H9 (cell line): ENCODE data around the gene HS6ST1. TPM values are rescaled to one million over a fixed set of nuclear protein-coding genes. Genes with fewer than 3 reads are reported as not detected.
A peak's percentile ranks its signal among the peaks of the same experiment; 100 is the strongest.
"Not testable (repeated sequence)": the region's sequence is repeated elsewhere in the genome, so short reads cannot be mapped to it uniquely, and the experiment has no call there.

Experiments used
- DNase-seq: peaks from one replicate; pipeline ENCODE4 v3.0.0-alpha.2; 2017
- H2AFZ ChIP-seq: one replicate; pipeline ENCODE4 v1.6.1; 2013; ENCODE audit warnings: mild to moderate bottlenecking, low read length, control low read depth, moderate library complexity
- H2AK5ac ChIP-seq: 2 replicates; pipeline ENCODE4 v1.6.1; 2013; ENCODE audit warnings: low read length, control low read depth, mixed read lengths; ENCODE audit not compliant: insufficient read length
- H2BK120ac ChIP-seq: one replicate; pipeline ENCODE4 v1.6.1; 2013; ENCODE audit warnings: low read depth, mild to moderate bottlenecking, low read length, control low read depth, inconsistent platforms; ENCODE audit not compliant: poor library complexity, severe bottlenecking
- H2BK12ac ChIP-seq: 2 replicates; pipeline ENCODE4 v1.6.1; 2013; ENCODE audit warnings: low read length, control low read depth, mixed read lengths, low read depth; ENCODE audit not compliant: insufficient read length
- H2BK15ac ChIP-seq: 2 replicates; pipeline ENCODE4 v1.6.1; 2013; ENCODE audit warnings: low read depth, low read length, control low read depth
- H2BK20ac ChIP-seq: one replicate; pipeline ENCODE4 v1.6.1; 2013; ENCODE audit warnings: low read depth, mild to moderate bottlenecking, low read length, control low read depth, inconsistent platforms; ENCODE audit not compliant: poor library complexity, severe bottlenecking
- H2BK5ac ChIP-seq: 2 replicates; pipeline ENCODE4 v1.6.1; 2013; ENCODE audit warnings: low read length, control low read depth, mixed read lengths; ENCODE audit not compliant: insufficient read length
- H3K14ac ChIP-seq: 2 replicates; pipeline ENCODE4 v1.6.1; 2013; ENCODE audit warnings: low read length, control low read depth; ENCODE audit not compliant: insufficient read depth
- H3K18ac ChIP-seq: 2 replicates; pipeline ENCODE4 v1.6.1; 2013; ENCODE audit warnings: low read depth, mild to moderate bottlenecking, mixed read lengths, low read length, control low read depth; ENCODE audit not compliant: insufficient read length
- H3K23ac ChIP-seq: 2 replicates; pipeline ENCODE4 v1.6.1; 2013; ENCODE audit warnings: low read length, control low read depth, mixed read lengths, low read depth; ENCODE audit not compliant: insufficient read length
- H3K23me2 ChIP-seq: 2 replicates; pipeline ENCODE4 v1.6.1; 2013; ENCODE audit warnings: low read depth, mild to moderate bottlenecking, mixed read lengths, low read length, control low read depth; ENCODE audit not compliant: insufficient read length, poor library complexity, severe bottlenecking
- H3K27ac ChIP-seq: 2 replicates; pipeline ENCODE4 v1.5.1; 2013; ENCODE audit warnings: low read length, control low read depth, mixed read lengths, low read depth; ENCODE audit not compliant: insufficient read length
- H3K27me3 ChIP-seq: 2 replicates; pipeline ENCODE4 v1.6.1; 2013; ENCODE audit warnings: low read length, control low read depth, inconsistent platforms; ENCODE audit not compliant: insufficient read depth
- H3K4ac ChIP-seq: 2 replicates; pipeline ENCODE4 v1.6.1; 2013; ENCODE audit warnings: low read depth, mild to moderate bottlenecking, control low read depth, inconsistent platforms, low read length, moderate library complexity
- H3K4me1 ChIP-seq: 2 replicates; pipeline ENCODE4 v1.6.1; 2013; ENCODE audit warnings: low read length, control low read depth, inconsistent platforms; ENCODE audit not compliant: insufficient read depth
- H3K4me2 ChIP-seq: 2 replicates; pipeline ENCODE4 v1.6.1; 2013; ENCODE audit warnings: low read length, control low read depth, mixed read lengths; ENCODE audit not compliant: insufficient read length, insufficient read depth
- H3K56ac ChIP-seq: 2 replicates; pipeline ENCODE4 v1.6.1; 2013; ENCODE audit warnings: low read depth, mild to moderate bottlenecking, mixed read lengths, low read length, control low read depth; ENCODE audit not compliant: insufficient read length
- H3K79me1 ChIP-seq: 2 replicates; pipeline ENCODE4 v1.6.1; 2013; ENCODE audit warnings: low read depth, mild to moderate bottlenecking, moderate library complexity, low read length, control low read depth, inconsistent platforms; ENCODE audit not compliant: insufficient read depth, poor library complexity, severe bottlenecking
- H3K79me2 ChIP-seq: 2 replicates; pipeline ENCODE4 v1.6.1; 2013; ENCODE audit warnings: low read length, control low read depth, inconsistent platforms; ENCODE audit not compliant: insufficient read depth
- H3K9ac ChIP-seq: 2 replicates; pipeline ENCODE4 v1.6.1; 2013; ENCODE audit warnings: low read length, control low read depth, mixed read lengths; ENCODE audit not compliant: insufficient read length; ENCODE audit errors: extremely low read depth
- H3K9me3 ChIP-seq: one replicate; pipeline ENCODE4 v1.6.1; 2013; ENCODE audit warnings: low read depth, low read length, inconsistent platforms; ENCODE audit not compliant: control insufficient read depth
- H3T11ph ChIP-seq: one replicate; pipeline ENCODE4 v1.6.1; 2013; ENCODE audit warnings: mild to moderate bottlenecking, low read length, control low read depth, inconsistent platforms
- H4K20me1 ChIP-seq: one replicate; pipeline ENCODE4 v1.6.1; 2013; ENCODE audit not compliant: control insufficient read depth, insufficient read length, insufficient read depth
- H4K5ac ChIP-seq: 2 replicates; pipeline ENCODE4 v1.6.1; 2013; ENCODE audit warnings: low read depth, mild to moderate bottlenecking, mixed read lengths, low read length, control low read depth; ENCODE audit not compliant: insufficient read length
- H4K8ac ChIP-seq: replicated peaks from 2 replicates; pipeline ENCODE4 v1.6.1; 2013; ENCODE audit warnings: low read length, control low read depth, mixed read lengths, low read depth; ENCODE audit not compliant: insufficient read length
- H4K91ac ChIP-seq: 2 replicates; pipeline ENCODE4 v1.6.1; 2013; ENCODE audit warnings: low read depth, mild to moderate bottlenecking, moderate library complexity, mixed read lengths, low read length, control low read depth; ENCODE audit not compliant: insufficient read length
- H3K27ac Mint-ChIP-seq, 3 experiments: 2 replicates in 2 of 3; 3 replicates in 1 of 3; pipeline ENCODE4 v1.8.0; 2020 to 2021; ENCODE audit warnings: mixed read lengths in 3 of 3, mild to moderate bottlenecking in 1 of 3, moderate library complexity in 1 of 3
- H3K27me3 Mint-ChIP-seq: 2 replicates; pipeline ENCODE4 v1.8.0; 2021; ENCODE audit warnings: low read depth, mild to moderate bottlenecking, moderate library complexity, mixed read lengths
- H3K36me3 Mint-ChIP-seq, 3 experiments: 2 replicates in 2 of 3; 3 replicates in 1 of 3; pipeline ENCODE4 v1.8.0; 2020 to 2021; ENCODE audit warnings: low read depth in 3 of 3, mixed read lengths in 3 of 3; ENCODE audit not compliant: insufficient read depth in 1 of 3
- H3K4me1 Mint-ChIP-seq, 2 experiments: 2 replicates each; pipeline ENCODE4 v1.8.0; 2020; ENCODE audit warnings: mixed read lengths in 2 of 2
- H3K4me3 Mint-ChIP-seq, 2 experiments: 2 replicates in 1 of 2; 3 replicates in 1 of 2; pipeline ENCODE4 v1.8.0; 2020 to 2021; ENCODE audit warnings: mild to moderate bottlenecking in 2 of 2, mixed read lengths in 2 of 2, moderate library complexity in 1 of 2
- H3K9me3 Mint-ChIP-seq, 2 experiments: 2 replicates in 1 of 2; 3 replicates in 1 of 2; pipeline ENCODE4 v1.8.0; 2020; ENCODE audit warnings: mild to moderate bottlenecking in 2 of 2, mixed read lengths in 2 of 2, moderate library complexity in 1 of 2
- WGBS: extraction: QIAGEN DNeasy Blood & Tissue Kit; methylation state at CpG from one replicate; pipeline ENCODE4 v1.1.7; 2013; ENCODE audit warnings: missing lambda C conversion rate, low lambda C conversion rate, mixed read lengths; ENCODE audit not compliant: insufficient read length; ENCODE audit errors: extremely low coverage; 5-methylcytosine and 5-hydroxymethylcytosine counted together
- total RNA-seq: library from RNA; stranded (reverse); gene quantifications from 2 replicates; pipeline ENCODE4 v1.2.1, GENCODE V29; 2021
- TF ChIP-seq, protein P1 (sequence below): fragments of 200-600 bp; sonication (generic); conservative IDR thresholded peaks from 3 replicates; pipeline ENCODE4 v1.8.0; 2021; ENCODE audit warnings: antibody characterized with exemption, mild to moderate bottlenecking

HS6ST1 gene
- total RNA-seq, 1 experiment from 2014 or later, result 60.2 TPM

DNA sequence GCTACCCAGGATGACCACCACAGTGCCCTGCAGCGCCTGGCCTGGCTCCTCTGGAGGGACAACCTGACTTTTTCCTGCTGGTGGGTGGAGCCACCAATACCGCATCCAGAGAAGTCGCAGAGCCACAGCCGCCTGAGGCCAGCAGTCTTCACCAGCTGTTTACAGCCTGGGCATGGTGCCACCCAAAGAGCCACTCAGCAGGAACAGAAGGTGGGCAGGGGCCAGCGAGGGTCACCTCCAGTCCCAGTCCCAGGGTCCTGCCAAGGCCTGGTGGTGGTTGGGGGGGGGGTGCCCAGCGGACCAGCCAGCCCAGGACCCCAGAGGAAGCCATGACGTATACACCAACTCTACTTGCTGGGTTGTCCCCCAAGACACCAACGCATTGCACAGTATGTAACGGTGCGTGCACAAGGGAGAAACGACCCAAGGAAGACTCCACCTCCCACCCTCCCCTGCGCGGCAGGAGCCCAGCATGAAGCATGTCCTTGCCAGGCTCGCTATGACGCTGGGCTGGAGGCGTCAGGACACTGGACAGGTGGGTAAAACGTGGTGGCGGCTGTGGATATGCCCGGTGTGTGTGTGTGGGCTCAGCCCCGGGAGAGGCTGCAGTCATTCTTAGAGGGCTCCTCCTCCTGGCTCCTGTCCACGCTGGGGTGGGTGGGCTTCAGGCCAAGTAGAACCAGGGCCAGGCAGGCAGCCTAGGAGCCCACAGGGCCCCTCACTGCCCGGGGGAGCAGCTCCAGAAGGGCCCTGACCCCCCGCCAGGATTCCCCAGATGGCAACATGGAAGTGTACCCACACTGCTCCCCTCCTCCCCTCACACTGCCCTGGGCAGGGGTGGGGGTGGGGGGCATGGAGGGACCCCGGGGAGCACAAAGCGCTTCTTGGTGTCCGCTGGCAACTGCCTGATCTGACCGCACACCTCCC, 49.3 kb downstream of the HS6ST1 start:
- H3K4ac ChIP-seq, result no peak overlapping the region
- H3K4me2 ChIP-seq, result no peak overlapping the region
- no peaks in the 10 kb centered on the region for H3K79me2 ChIP-seq
- no peak overlapping the region for H2BK5ac ChIP-seq
- H3K27ac ChIP-seq, result no peak overlapping the region
- no peaks in the 10 kb centered on the region for H3K4me1 ChIP-seq
- H2BK20ac ChIP-seq, result no peak overlapping the region
- no peak overlapping the region for H4K8ac ChIP-seq
- peaks cover 0 to 5% of the 10 kb centered on the region in 2 experiments; a peak in 1 of 5 replicates for H3K9me3 Mint-ChIP-seq
- H3T11ph ChIP-seq, result no peak overlapping the region
- peaks cover 6 to 26% (median 20%) of the 10 kb centered on the region in 3 experiments; a peak in 6 of 7 replicates for H3K36me3 Mint-ChIP-seq
- WGBS, result no CpG with 5 or more reads among the region's 27 CpGs
- no peak overlapping the region for H3K14ac ChIP-seq
- H2AK5ac ChIP-seq, result no peak overlapping the region
- H3K4me3 Mint-ChIP-seq, result no peak overlapping the region
- no peak overlapping the region for H2BK15ac ChIP-seq
- H2BK12ac ChIP-seq, result no peak overlapping the region
- H2AFZ ChIP-seq, result no peak overlapping the region
- no peak overlapping the region for H4K91ac ChIP-seq
- no peak overlapping the region for H3K9ac ChIP-seq
- no peaks in the 10 kb centered on the region for H3K79me1 ChIP-seq
- no peaks in the 10 kb centered on the region for H3K27me3 ChIP-seq
- no peaks in the 10 kb centered on the region for H3K27me3 Mint-ChIP-seq
- no peak overlapping the region for H4K5ac ChIP-seq
- H4K20me1 ChIP-seq, result no peaks in the 10 kb centered on the region
- H2BK120ac ChIP-seq, result no peak overlapping the region
- no peaks in the 10 kb centered on the region for H3K9me3 ChIP-seq
- peak; percentile 22 for DNase-seq
- no peak overlapping the region for H3K56ac ChIP-seq
- no peaks in the 10 kb centered on the region for H3K23me2 ChIP-seq
- TF ChIP-seq, protein P1, sequence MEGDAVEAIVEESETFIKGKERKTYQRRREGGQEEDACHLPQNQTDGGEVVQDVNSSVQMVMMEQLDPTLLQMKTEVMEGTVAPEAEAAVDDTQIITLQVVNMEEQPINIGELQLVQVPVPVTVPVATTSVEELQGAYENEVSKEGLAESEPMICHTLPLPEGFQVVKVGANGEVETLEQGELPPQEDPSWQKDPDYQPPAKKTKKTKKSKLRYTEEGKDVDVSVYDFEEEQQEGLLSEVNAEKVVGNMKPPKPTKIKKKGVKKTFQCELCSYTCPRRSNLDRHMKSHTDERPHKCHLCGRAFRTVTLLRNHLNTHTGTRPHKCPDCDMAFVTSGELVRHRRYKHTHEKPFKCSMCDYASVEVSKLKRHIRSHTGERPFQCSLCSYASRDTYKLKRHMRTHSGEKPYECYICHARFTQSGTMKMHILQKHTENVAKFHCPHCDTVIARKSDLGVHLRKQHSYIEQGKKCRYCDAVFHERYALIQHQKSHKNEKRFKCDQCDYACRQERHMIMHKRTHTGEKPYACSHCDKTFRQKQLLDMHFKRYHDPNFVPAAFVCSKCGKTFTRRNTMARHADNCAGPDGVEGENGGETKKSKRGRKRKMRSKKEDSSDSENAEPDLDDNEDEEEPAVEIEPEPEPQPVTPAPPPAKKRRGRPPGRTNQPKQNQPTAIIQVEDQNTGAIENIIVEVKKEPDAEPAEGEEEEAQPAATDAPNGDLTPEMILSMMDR, result no peak
- no peak overlapping the region for H3K27ac Mint-ChIP-seq
- H3K4me1 Mint-ChIP-seq, result 0 out of 4 replicates have a peak, but pooled peaks cover 0 to 2% of the 10 kb centered on the region in 2 experiments
- H3K18ac ChIP-seq, result no peak overlapping the region
- no peak overlapping the region for H3K23ac ChIP-seq

DNA sequence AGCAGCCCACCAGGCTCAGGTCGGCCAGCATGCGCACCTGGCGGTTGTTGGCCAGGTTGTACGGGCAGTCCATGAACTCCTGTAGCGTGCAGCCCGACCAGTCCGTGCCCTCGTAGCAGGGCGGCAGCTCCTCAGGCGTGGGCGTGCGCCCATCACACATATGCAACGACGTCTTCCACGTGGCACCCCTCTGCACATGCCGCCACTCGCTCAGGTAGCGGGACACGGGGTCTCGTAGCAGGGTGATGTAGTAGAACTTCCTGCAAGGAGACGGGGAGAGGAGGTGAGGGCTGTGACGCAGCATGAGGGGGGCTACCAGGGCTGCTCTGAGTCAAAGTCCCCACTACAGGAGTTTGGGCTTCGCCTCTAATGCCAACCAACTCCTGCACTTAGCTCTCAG, 50.1 kb downstream of the HS6ST1 start:
- not testable (repeated sequence) for H3K4me1 Mint-ChIP-seq, H3K9me3 ChIP-seq, H3K27me3 Mint-ChIP-seq, H2BK120ac ChIP-seq, H3K27ac ChIP-seq, H3K23ac ChIP-seq, H3K9ac ChIP-seq, H2BK20ac ChIP-seq, H3K4me3 Mint-ChIP-seq, H3K18ac ChIP-seq, H3K27ac Mint-ChIP-seq, H2BK15ac ChIP-seq, H3K4ac ChIP-seq, H4K91ac ChIP-seq, H2AK5ac ChIP-seq, H3K4me1 ChIP-seq, H2BK5ac ChIP-seq, H3K4me2 ChIP-seq, H3K56ac ChIP-seq, H3K9me3 Mint-ChIP-seq, H3K23me2 ChIP-seq, H4K20me1 ChIP-seq, H3K27me3 ChIP-seq, H3K79me1 ChIP-seq, H4K5ac ChIP-seq, H3T11ph ChIP-seq, H2BK12ac ChIP-seq, H3K14ac ChIP-seq, H3K79me2 ChIP-seq, H2AFZ ChIP-seq, H4K8ac ChIP-seq
- H3K36me3 Mint-ChIP-seq, result peaks cover 1 to 20% (median 14%) of the 10 kb centered on the region in 3 experiments; a peak in 5 of 7 replicates
- peak; percentile 16 for DNase-seq
- WGBS, result no CpG with 5 or more reads among the region's 23 CpGs
